K562 (cell line): ENCODE data around the gene HEATR9. TPM values are rescaled to one million over a fixed set of nuclear protein-coding genes. Genes with fewer than 3 reads are reported as not detected.

Experiments used
- ATAC-seq: fragments of 200-7000 bp; cut with Tn5 transposase; 3 replicates; pipeline ENCODE4 v1.9.1; 2020; ENCODE audit warnings: moderate library complexity
- BruUV-seq: library from RNA; stranded (reverse); fragments of 400-500 nt; replicated peaks from 2 replicates; lab custom pipeline; 2021; lab: Mats Ljungman, UMichigan
- CTCF ChIA-PET: fragments of 300-600 bp; formaldehyde crosslinking; extraction: SDS; loops from one replicate; lab custom pipeline; 2021; ENCODE audit warnings: low intra/inter-chr PET ratio; lab: Yijun Ruan, JAX
- POLR2A ChIA-PET: fragments of 300-600, 350-650 bp; sonication (Branson Sonifier 250); formaldehyde crosslinking; extraction: SDS; loops from one replicate; lab custom pipeline; 2021; ENCODE audit warnings: antibody characterized with exemption, inconsistent platforms; lab: Yijun Ruan, JAX
- DNase-seq, 4 experiments: peaks; one replicate each; pipeline versions ENCODE4 v3.0.0 to v3.0.0-alpha.2; 2011 to 2018; ENCODE audit warnings: low spot score in 3 of 4, mixed read lengths in 3 of 4; ENCODE audit errors: extremely low read depth in 1 of 4
- FAIRE-seq: peaks from 2 replicates; lab custom pipeline; 2011; peaks lifted over from hg19 to GRCh38; lab: Jason Lieb, UNC
- H2AFZ ChIP-seq: 2 replicates; pipeline ENCODE4 v1.6.0; 2011; ENCODE audit warnings: low read depth, low read length, control low read depth, inconsistent platforms
- H3K27ac ChIP-seq: fragments of 200-600 bp; 3 replicates; pipeline ENCODE4 v1.8.0; 2011; ENCODE audit warnings: low read depth, mild to moderate bottlenecking, control low read depth, inconsistent platforms, low read length, moderate library complexity, mixed read lengths; ENCODE audit errors: extremely low read depth
- H3K27me3 ChIP-seq, 2 experiments: fragments of 300-600 bp in 1 of 2; 2 replicates in 1 of 2; 3 replicates in 1 of 2; pipeline versions ENCODE4 v1.6.0 to v1.8.0; 2011; ENCODE audit warnings: inconsistent platforms in 2 of 2, low read length in 2 of 2, mild to moderate bottlenecking in 1 of 2, mixed read lengths in 1 of 2, moderate library complexity in 1 of 2; ENCODE audit not compliant: control insufficient read depth in 2 of 2, insufficient read depth in 2 of 2
- H3K36me3 ChIP-seq: fragments of 300-600 bp; 3 replicates; pipeline ENCODE4 v1.8.0; 2011; ENCODE audit warnings: mild to moderate bottlenecking, low read length, inconsistent platforms; ENCODE audit not compliant: control insufficient read depth, insufficient read depth
- H3K4me1 ChIP-seq, 2 experiments: fragments of 200-600 bp in 1 of 2; replicated peaks in 1 of 2; 2 replicates in 1 of 2; 3 replicates in 1 of 2; pipeline versions ENCODE4 v1.5.1 to v1.8.0; 2011; ENCODE audit warnings: inconsistent platforms in 2 of 2, low read length in 2 of 2, mild to moderate bottlenecking in 1 of 2, mixed read lengths in 1 of 2, moderate library complexity in 1 of 2; ENCODE audit not compliant: control insufficient read depth in 2 of 2, insufficient read depth in 2 of 2
- H3K4me2 ChIP-seq: 2 replicates; pipeline ENCODE4 v1.6.1; 2011; ENCODE audit warnings: low read length, control low read depth, inconsistent platforms, mixed read lengths; ENCODE audit not compliant: insufficient read depth
- H3K4me3 ChIP-seq: fragments of 200-600 bp; sonication (generic), shearing (Covaris generic); 2 replicates; pipeline ENCODE4 v1.5.1; 2016; ENCODE audit warnings: control low read depth, inconsistent platforms
- H3K79me2 ChIP-seq: fragments of 200-600 bp; 3 replicates; pipeline ENCODE4 v1.8.0; 2011; ENCODE audit warnings: low read length, inconsistent platforms; ENCODE audit not compliant: control insufficient read depth, insufficient read depth
- H3K9ac ChIP-seq, 2 experiments: 2 replicates each; pipeline versions ENCODE4 v1.6.0 to v1.6.1; 2011; ENCODE audit warnings: low read depth in 2 of 2, low read length in 2 of 2, control low read depth in 1 of 2, inconsistent platforms in 1 of 2, mild to moderate bottlenecking in 1 of 2, mixed read lengths in 1 of 2; ENCODE audit not compliant: insufficient read depth in 1 of 2
- H3K9me1 ChIP-seq: one replicate; pipeline ENCODE4 v1.6.0; 2011; ENCODE audit warnings: inconsistent platforms, mild to moderate bottlenecking, low read length, moderate library complexity; ENCODE audit not compliant: control insufficient read depth, insufficient read depth
- H3K9me3 ChIP-seq: replicated peaks from 2 replicates; pipeline ENCODE4 v1.5.1; 2011; ENCODE audit warnings: low read depth, low read length, inconsistent platforms; ENCODE audit not compliant: control insufficient read depth, insufficient read depth
- H4K20me1 ChIP-seq: replicated peaks from 2 replicates; pipeline ENCODE4 v1.6.1; 2011; ENCODE audit warnings: low read length, inconsistent platforms, mixed read lengths; ENCODE audit not compliant: control insufficient read depth, insufficient read depth
- NR2C1 ChIP-seq, 2 experiments: fragments of 450-650 bp; IDR thresholded peaks; 2 replicates each; pipeline ENCODE4 v1.6.1; 2017; ENCODE audit warnings: mild to moderate bottlenecking in 2 of 2, antibody characterized with exemption in 1 of 2, inconsistent platforms in 1 of 2, missing compliant biosample characterization in 1 of 2, missing genetic modification characterization in 1 of 2
- RAD51 ChIP-seq: fragments of 450-650 bp; IDR thresholded peaks from 2 replicates; pipeline ENCODE4 v1.7.1; 2016; ENCODE audit warnings: low read depth, mild to moderate bottlenecking, borderline replicate concordance
- RBM34 ChIP-seq: fragments of 200-400 bp; formaldehyde crosslinking; IDR thresholded peaks from 2 replicates; pipeline ENCODE4 v1.6.1; 2018; ENCODE audit warnings: low read length, borderline replicate concordance; ENCODE audit not compliant: insufficient read depth
- USF1 ChIP-seq: sonication (generic); formaldehyde crosslinking; IDR thresholded peaks from 2 replicates; pipeline ENCODE4 v1.9.0; 2022; ENCODE audit warnings: mild to moderate bottlenecking, missing genetic modification reagents
- ZNF609 ChIP-seq: sonication (generic); formaldehyde crosslinking; IDR thresholded peaks from 2 replicates; pipeline ENCODE4 v1.8.1; 2023; ENCODE audit warnings: missing genetic modification reagents, mild to moderate bottlenecking, borderline replicate concordance
- WGBS: fragments of 100-300 bp; shearing (Covaris generic); methylation state at CpG from one replicate; pipeline ENCODE4 v1.1.6; 2016; ENCODE audit warnings: low coverage, mixed read lengths; ENCODE audit not compliant: insufficient coverage; ENCODE audit errors: missing lambda C conversion rate; 5-methylcytosine and 5-hydroxymethylcytosine counted together
- in situ Hi-C: fragments of 300-500 bp; cut with MboI; formaldehyde crosslinking; loops from 4 replicates; pipeline ENCODE4 v1.15.0; 2018; ENCODE audit warnings: inconsistent platforms, mixed read lengths
- intact Hi-C: fragments of 100-400 bp; cut with micrococcal nuclease; formaldehyde crosslinking; loops from 2 replicates; pipeline ENCODE4 v1.14.2; 2022
- polyA plus RNA-seq, 8 experiments: library from polyadenylated mRNA; depleted of rRNA in 4 of 8; stranded (reverse) in 5 of 8; unstranded in 3 of 8; fragments of >200 nt; fragmentation: Nextera tagmentation in 2 of 8; fragmentation: Illumina TruSeq in 1 of 8; extraction: Ambion mirVana in 2 of 8; extraction: Trizol in 1 of 8; gene quantifications; 2 replicates each; pipeline versions ENCODE4 v1.2.1 to v1.2.3, GENCODE V29; 2011 to 2014; ENCODE audit warnings: inconsistent platforms in 1 of 8, missing spikeins in 1 of 8
- total RNA-seq, 7 experiments: library from RNA; depleted of rRNA in 6 of 7; stranded (reverse); fragments of >200 nt in 6 of 7; fragmentation: Illumina TruSeq in 2 of 7; extraction: Trizol in 2 of 7; gene quantifications; 2 replicates each; pipeline versions ENCODE4 v1.2.1 to v1.2.3, GENCODE V29; 2011 to 2021; ENCODE audit warnings: low replicate concordance in 1 of 7

HEATR9 gene
- total and polyA plus RNA-seq, 9 of the 15 experiments (the other 6 are each of a cell fraction or from before 2014, with no cell fraction given) = not detected

DNA sequence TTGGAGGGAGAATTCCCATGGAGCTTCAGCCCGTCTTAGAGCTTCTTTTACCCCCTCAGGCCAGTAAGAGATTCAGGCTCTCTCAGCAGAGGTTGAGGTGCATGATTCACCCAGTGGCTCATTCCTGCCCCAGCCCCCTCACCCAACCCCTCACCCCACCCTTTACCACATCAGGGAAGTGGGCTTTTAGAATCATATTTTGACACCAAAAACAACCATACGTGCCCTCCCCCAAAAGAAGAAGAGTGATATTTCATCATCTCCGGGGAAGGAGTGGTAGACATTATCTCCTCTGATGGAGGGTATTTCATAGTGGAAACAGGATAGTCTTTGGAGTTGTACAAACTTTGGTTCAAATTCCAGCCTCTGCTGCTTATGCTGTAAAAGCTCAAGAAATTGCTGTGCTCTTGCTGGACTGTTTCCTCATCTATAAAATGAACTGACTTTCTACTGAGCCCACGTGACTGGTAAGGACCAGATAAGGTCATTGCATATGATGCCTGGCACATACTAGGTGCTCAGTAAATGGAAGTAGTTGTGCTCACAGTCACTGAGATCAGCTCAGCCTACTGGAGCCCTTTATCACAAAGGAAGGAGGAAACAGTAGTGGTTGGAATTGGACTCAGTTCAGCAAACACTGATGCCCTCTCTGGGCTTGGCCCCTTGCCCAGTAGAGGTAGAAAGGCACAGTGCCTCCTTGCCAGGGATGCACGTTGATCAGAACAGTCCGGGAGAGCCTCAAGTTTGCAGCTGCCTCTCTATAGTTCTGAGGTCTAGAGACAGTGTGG is 29.8 kb upstream of the HEATR9 start:
- Histone ChIP-seq H3K27ac (no peak overlapping the region), H3K9me3 (no peaks in the 10 kb centered on the region), H4K20me1 (no peaks in the 10 kb centered on the region), H3K9me1 (no peaks in the 10 kb centered on the region), H3K4me2 (no peak overlapping the region), H3K9ac (no peak overlapping the region), H3K79me2 (no peaks in the 10 kb centered on the region), H3K27me3 (no peaks in the 10 kb centered on the region), H2AFZ (peak overlapping the region; percentile 52; the same call in 1 of the 2 replicates), H3K4me1 (peaks cover 9 to 27% of the 10 kb centered on the region in 2 experiments; a peak in 4 of 5 replicates), H3K36me3 (no peaks in the 10 kb centered on the region), H3K4me3 (no peak overlapping the region)
- FAIRE-seq (no peak), DNase-seq (no peak), ATAC-seq (peak; percentile 31; the same call in 2 of the 3 replicates)
- 25% methylated on average over 6 of the region's 6 CpGs for WGBS
- BruUV-seq = no TSS peak
- intact Hi-C loops (no loop called here), in situ Hi-C loops (no loop called here)
- POLR2A ChIA-PET = interaction anchor here (0.8 to 1.6 kb wide), 3 partner anchors 9 to 32 kb away, joined by 4 read pairs; partner anchors contain the start of gene RDM1
- CTCF ChIA-PET = no interaction called here
- TF ChIP-seq USF1 = peak; percentile 66
- no peak for TF ChIP-seq NR2C1 (IDR thresholded peaks at IDR 0.05)
- 0 out of 2 replicates have a peak, but pooled peaks have one; percentile 14 for TF ChIP-seq NR2C1 (tag; IDR thresholded peaks at IDR 0.05)
- TF ChIP-seq ZNF609 (CRISPR knock-in tag) = no peak
- peak; percentile 69; the same call in 1 of the 2 replicates for TF ChIP-seq RAD51
- no peak for TF ChIP-seq RBM34
